ENCODE measurements around the gene RPAP2. TPM values are rescaled to one million over a fixed set of nuclear protein-coding genes. Genes with fewer than 3 reads are reported as not detected.
"Not testable (repeated sequence)": the region's sequence is repeated elsewhere in the genome, so short reads cannot be mapped to it uniquely, and the experiment has no call there.

RPAP2 gene
- total RNA-seq, 1 donor, result 9.9 TPM

DNA sequence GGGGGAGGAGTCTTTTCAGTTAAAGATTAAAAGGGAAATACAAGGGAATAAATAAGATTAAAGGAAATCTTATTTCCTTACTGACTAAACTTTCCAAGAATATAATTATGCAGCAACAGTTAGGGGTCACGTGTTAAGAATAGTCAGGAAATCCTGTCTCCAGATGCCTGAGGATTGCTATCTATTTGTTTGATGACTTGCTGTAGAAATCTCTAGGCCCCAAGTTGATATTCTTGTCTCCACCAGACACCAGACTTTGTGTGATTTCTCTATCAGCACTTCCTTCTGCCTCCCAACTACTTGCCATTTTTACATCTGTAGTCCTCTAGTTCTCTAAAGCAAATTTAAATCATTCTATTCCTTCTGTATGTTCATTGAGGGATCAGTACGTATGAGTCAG, 77.5 kb downstream of the RPAP2 start:
- no peak overlapping the region for H3K4me3 ChIP-seq (ENCODE audit: low read depth, low read length)
- TF ChIP-seq, protein P1, sequence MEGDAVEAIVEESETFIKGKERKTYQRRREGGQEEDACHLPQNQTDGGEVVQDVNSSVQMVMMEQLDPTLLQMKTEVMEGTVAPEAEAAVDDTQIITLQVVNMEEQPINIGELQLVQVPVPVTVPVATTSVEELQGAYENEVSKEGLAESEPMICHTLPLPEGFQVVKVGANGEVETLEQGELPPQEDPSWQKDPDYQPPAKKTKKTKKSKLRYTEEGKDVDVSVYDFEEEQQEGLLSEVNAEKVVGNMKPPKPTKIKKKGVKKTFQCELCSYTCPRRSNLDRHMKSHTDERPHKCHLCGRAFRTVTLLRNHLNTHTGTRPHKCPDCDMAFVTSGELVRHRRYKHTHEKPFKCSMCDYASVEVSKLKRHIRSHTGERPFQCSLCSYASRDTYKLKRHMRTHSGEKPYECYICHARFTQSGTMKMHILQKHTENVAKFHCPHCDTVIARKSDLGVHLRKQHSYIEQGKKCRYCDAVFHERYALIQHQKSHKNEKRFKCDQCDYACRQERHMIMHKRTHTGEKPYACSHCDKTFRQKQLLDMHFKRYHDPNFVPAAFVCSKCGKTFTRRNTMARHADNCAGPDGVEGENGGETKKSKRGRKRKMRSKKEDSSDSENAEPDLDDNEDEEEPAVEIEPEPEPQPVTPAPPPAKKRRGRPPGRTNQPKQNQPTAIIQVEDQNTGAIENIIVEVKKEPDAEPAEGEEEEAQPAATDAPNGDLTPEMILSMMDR (IDR thresholded peaks at IDR 0.05; ENCODE audit: insufficient read depth, low read depth, low read length), result no peak
- DNase-seq (ENCODE audit: low read depth), result no peak

DNA sequence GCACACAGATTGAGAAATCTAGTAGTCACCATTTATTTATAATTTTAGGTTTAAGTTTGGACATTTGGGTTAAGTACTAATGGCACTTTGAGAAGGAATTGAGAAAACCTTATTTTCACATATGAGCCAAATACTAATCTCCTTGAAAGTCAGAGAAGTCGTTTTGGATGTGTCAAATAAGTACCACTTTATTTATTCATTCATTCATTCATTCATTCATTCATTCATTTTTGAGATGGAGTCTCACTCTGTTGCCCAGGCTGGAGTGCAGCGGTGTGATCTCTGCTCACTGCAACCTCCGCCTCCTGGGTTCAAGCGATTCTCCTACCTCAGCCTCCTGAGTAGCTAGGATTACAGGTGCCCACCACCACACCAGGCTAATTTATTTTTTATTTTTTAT, 79.1 kb downstream of the RPAP2 start:
- H3K4me3 ChIP-seq (ENCODE audit: low read depth, low read length); DNase-seq (ENCODE audit: low read depth): not testable (repeated sequence)

DNA sequence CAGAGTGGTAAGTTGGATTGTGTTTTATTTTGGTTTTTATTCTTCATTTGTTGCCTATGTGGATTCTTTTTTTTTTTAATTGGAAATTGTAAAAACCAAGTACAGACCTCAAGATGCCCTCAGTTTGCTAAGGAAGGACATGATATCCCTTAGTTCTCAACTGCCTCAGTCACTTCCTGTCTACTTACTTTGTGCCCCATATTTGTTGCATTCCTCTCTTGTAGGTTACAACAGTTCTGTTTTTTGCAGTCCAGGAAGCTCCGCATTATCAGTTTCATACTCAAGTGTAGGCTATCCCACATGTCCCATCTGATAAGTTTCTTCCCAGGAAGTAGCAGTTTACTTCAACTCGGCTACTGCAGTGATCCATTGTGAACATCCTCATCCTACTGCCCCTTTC, 82.0 kb downstream of the RPAP2 start:
- TF ChIP-seq, protein P1 (IDR thresholded peaks at IDR 0.05; ENCODE audit: insufficient read depth, low read depth, low read length), result no peak
- no peak for DNase-seq (ENCODE audit: low read depth)
- H3K4me3 ChIP-seq (ENCODE audit: low read depth, low read length), result no peak overlapping the region

DNA sequence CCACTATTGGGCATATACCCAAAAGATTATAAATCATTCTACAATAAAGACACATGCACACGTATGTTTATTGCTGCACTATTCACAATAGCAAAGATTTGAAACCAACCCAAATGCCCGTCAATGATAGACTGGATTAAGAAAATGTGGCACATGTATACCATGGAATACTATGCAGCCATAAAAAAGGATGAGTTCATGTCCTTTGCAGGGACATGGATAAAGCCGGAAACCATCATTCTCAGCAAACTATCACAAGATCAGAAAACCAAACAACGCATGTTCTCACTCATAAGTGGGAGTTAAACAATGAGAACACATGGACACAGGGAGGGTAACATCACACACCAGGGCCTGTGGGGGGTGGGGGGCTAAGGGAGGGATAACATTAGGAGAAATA, 95.1 kb downstream of the RPAP2 start:
- not testable (repeated sequence) for DNase-seq (ENCODE audit: low read depth)

DNA sequence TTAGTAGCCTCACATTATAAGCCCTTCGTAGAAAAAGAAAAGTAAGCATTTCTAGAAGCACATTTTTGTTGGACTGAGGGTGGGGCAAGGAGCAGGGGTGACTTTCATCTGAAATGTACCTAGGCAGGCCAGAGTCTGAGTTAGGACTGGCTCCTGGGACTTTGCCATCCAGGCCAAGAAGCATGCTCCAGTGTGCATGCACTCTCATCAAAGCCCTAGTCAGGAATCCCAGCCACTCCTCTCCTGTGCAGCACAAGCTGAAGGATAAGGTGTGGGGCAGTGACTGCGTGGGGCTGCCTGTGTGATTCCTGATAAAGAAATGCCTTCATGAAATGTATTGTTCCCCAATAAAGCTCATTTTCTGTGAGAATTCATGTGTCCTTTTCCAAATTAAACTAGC, 99.7 kb downstream of the RPAP2 start:
- no peak for DNase-seq (ENCODE audit: low read depth)
- TF ChIP-seq, protein P1 (IDR thresholded peaks at IDR 0.05; ENCODE audit: insufficient read depth, low read depth, low read length), result no peak
- H3K4me3 ChIP-seq (ENCODE audit: low read depth, low read length), result no peak overlapping the region

More for the DNA sequence above, 95.1 kb downstream of the RPAP2 start:
- not testable (repeated sequence) for H3K4me3 ChIP-seq (ENCODE audit: low read depth, low read length)

DNA sequence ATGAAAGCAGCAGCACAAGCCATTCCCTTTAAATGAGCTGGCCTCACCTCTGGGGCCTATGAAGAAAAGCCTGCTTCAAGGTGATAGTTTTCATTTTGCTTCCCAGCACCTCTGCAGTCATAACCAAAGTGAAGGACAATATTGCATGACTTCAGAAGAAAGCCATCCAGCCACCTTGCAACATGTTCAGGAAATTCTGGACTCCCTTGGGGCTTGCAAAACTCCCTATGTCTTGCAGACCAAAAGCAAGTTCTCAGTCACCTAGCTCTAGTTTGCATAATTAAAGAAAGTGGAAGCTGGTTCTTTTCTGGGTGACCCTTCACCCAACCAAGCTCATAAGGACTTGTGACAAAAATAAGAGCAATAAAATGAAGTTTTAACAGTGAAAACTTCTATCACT, 100.2 kb downstream of the RPAP2 start:
- no peak overlapping the region for H3K4me3 ChIP-seq (ENCODE audit: low read depth, low read length)
- no peak for DNase-seq (ENCODE audit: low read depth)
- TF ChIP-seq, protein P1 (IDR thresholded peaks at IDR 0.05; ENCODE audit: insufficient read depth, low read depth, low read length), result no peak

DNA sequence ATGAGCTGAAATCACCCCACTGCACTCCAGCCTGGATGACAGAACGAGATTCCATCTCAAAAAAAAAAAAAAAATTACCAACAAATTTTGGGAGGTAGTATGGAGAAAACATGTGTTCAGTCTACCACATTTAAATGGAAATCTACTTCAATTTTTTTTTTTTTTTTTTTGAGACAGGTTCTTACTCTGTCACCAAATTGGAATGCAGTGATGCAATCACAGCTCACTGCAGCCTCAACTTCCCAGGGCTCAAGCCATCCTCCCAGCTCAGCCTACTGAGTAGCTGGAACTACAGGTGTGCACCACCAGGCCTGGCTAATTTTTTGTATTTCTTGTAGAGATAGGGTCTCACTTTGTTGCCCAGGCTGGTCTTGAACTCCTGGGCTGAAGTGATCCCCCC, 105.8 kb downstream of the RPAP2 start:
- H3K4me3 ChIP-seq (ENCODE audit: low read depth, low read length), result no peak overlapping the region
- DNase-seq (ENCODE audit: low read depth), result peak; percentile 19
- TF ChIP-seq, protein P1 (IDR thresholded peaks at IDR 0.05; ENCODE audit: insufficient read depth, low read depth, low read length), result no peak

DNA sequence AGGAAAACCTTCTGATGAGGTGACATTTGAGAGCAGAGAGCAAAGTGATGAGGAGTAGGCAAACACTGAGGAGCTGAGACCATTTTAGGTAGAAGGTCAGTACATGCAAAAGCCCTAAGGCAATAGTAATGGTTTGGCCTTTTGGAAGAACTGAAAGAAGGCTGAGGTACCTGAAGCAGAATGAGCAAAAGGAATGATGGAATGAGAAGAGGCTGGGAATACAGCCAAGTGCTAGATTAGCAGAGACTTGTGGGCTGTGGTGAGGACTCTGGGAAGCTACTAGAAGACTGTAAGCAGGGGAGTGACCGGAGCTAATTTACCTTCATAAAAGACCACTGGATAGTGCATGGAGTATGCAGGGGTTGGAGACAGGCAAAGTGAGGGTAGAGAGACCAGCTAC, 110.0 kb downstream of the RPAP2 start:
- peak; percentile 8 for DNase-seq (ENCODE audit: low read depth)
- no peak overlapping the region for H3K4me3 ChIP-seq (ENCODE audit: low read depth, low read length)
- TF ChIP-seq, protein P1 (IDR thresholded peaks at IDR 0.05; ENCODE audit: insufficient read depth, low read depth, low read length), result no peak

Data from fibroblast of villous mesenchyme (primary cell).